Lower lobe of right lung (tissue), 2 donors: ENCODE measurements around the gene ABR. TPM values are rescaled to one million over a fixed set of nuclear protein-coding genes. Genes with fewer than 3 reads are reported as not detected.

ENCODE experiments used
- ATAC-seq, 2 donors: fragments of 200-7000 bp; cut with Tn5 transposase; one replicate each; pipeline ENCODE4 v1.9.1; 2020 to 2022; ENCODE audit warnings: mild to moderate bottlenecking in 2 of 2, moderate library complexity in 2 of 2
- DNase-seq: peaks from one replicate; pipeline ENCODE4 v3.0.0-alpha.2; 2020
- H3K27ac ChIP-seq: fragments of 200-600 bp; one replicate; pipeline ENCODE4 v1.8.0; 2022
- H3K27me3 ChIP-seq: fragments of 200-600 bp; one replicate; pipeline ENCODE4 v1.8.0; 2022; ENCODE audit warnings: low read depth
- H3K36me3 ChIP-seq: fragments of 200-600 bp; one replicate; pipeline ENCODE4 v1.8.0; 2022; ENCODE audit warnings: mild to moderate bottlenecking
- H3K4me1 ChIP-seq: fragments of 200-600 bp; one replicate; pipeline ENCODE4 v1.8.0; 2022
- H3K4me3 ChIP-seq: fragments of 200-600 bp; one replicate; pipeline ENCODE4 v1.8.0; 2022; ENCODE audit warnings: mild to moderate bottlenecking
- H3K9me3 ChIP-seq: fragments of 200-600 bp; one replicate; pipeline ENCODE4 v1.8.0; 2022
- intact Hi-C: fragments of 100-400 bp; cut with DNase I; formaldehyde crosslinking; loops from one replicate; pipeline ENCODE4 v1.11.0; 2022
- total RNA-seq: library from RNA; stranded (reverse); fragmentation: NEBNext Ultra II Directional; extraction: Animal tissue kit (Norgen Biotek cat#: 25700); gene quantifications from one replicate; pipeline ENCODE4 v1.2.1, GENCODE V29; 2021
- TF ChIP-seq, protein P1 (sequence below): fragments of 200-600 bp; IDR thresholded peaks from one replicate; pipeline ENCODE4 v1.8.0; 2022; ENCODE audit warnings: antibody characterized with exemption, mild to moderate bottlenecking
- donor health status: DM: no; HTN: yes; CAD: no; lungs with severe emphysema.

The ABR gene
- total RNA-seq, 1 donor from 2014 or later, result 212 TPM

DNA sequence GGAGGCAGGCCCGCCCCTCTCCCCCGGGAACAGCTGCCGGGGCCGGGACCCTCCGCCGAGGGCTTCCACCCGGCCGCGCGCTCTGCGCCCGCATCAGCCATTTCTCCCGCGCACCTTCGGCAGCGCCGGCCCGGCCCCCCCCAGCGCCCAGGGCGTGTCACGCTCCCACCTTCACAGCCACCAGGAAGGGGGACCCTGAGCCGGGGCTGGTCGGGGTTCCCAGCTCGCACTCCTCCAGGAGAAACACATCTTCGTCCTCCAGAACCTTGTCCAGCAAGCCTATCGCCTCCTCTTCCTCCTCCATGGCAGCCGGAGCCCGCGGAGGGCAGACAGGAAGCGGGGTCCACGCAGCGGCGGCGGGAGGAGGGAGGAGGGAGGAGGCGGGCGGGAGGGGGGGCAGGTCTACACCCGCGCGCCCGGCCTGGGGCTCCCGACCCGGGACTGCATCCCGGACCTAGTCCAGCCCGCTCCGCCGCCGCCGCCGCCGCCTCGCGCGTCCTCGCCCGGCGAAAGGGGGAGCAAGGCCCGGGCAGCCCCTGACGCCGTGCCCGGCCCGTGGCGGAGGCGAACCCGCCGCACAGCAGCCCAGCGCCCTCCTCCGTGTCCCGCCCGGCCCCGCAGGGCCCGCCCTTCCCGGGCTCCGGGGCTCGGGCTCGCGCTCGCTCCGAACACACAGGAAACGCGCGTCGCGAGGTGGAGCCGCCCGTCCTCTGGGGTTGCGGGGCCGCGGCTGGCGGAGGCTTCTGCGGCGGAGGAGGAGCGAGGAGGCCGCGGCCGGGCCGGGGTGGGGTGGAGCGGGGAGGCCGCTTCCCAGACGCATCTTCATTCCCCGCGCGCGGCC is 70.8 kb downstream of the ABR start:
- Histone ChIP-seq H3K27me3 (no peaks in the 10 kb centered on the region), H3K27ac (peak overlapping the region; percentile 89), H3K36me3 (peaks cover 14% of the 10 kb centered on the region), H3K9me3 (no peaks in the 10 kb centered on the region), H3K4me3 (peak overlapping the region; percentile 81), H3K4me1 (peaks cover 58% of the 10 kb centered on the region)
- ATAC-seq (peak; percentile 50 to 69), DNase-seq (peak; percentile 81)
- TF ChIP-seq, protein P1, sequence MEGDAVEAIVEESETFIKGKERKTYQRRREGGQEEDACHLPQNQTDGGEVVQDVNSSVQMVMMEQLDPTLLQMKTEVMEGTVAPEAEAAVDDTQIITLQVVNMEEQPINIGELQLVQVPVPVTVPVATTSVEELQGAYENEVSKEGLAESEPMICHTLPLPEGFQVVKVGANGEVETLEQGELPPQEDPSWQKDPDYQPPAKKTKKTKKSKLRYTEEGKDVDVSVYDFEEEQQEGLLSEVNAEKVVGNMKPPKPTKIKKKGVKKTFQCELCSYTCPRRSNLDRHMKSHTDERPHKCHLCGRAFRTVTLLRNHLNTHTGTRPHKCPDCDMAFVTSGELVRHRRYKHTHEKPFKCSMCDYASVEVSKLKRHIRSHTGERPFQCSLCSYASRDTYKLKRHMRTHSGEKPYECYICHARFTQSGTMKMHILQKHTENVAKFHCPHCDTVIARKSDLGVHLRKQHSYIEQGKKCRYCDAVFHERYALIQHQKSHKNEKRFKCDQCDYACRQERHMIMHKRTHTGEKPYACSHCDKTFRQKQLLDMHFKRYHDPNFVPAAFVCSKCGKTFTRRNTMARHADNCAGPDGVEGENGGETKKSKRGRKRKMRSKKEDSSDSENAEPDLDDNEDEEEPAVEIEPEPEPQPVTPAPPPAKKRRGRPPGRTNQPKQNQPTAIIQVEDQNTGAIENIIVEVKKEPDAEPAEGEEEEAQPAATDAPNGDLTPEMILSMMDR, result no peak
- intact Hi-C loops, result no loop called here

DNA sequence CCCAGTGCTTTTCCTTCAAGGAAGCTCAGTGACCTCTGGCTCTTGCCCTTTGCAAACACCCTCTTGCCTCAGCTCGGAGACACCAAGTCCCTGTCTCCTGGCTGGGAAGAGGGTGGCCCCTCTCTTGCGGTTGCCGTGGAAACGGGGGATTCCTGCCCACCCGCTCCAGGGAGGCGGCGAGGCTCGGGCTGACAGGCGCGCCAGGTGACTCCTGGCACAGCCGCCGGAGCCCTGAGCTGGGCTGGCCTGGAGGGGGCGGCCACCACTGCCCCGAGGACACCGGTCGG is 71.4 kb downstream of the ABR start:
- Histone ChIP-seq H3K27ac (peak overlapping the region; percentile 89), H3K4me1 (peaks cover 58% of the 10 kb centered on the region), H3K9me3 (no peaks in the 10 kb centered on the region), H3K27me3 (no peaks in the 10 kb centered on the region), H3K36me3 (peaks cover 14% of the 10 kb centered on the region), H3K4me3 (peak overlapping the region; percentile 81)
- intact Hi-C loops, result no loop called here
- TF ChIP-seq, protein P1, result no peak
- ATAC-seq (peak; percentile 16 to 25), DNase-seq (no peak)

- TF ChIP-seq, protein P1, result no peak
- Histone ChIP-seq H3K4me1 (peaks cover 58% of the 10 kb centered on the region), H3K4me3 (peak overlapping the region; percentile 81), H3K27ac (peak overlapping the region; percentile 89), H3K9me3 (no peaks in the 10 kb centered on the region), H3K36me3 (peaks cover 14% of the 10 kb centered on the region), H3K27me3 (no peaks in the 10 kb centered on the region)
- DNase-seq, result no peak
- peak in 1 of 2 donors; percentile 1 for ATAC-seq
- intact Hi-C loops, result no loop called here
Measured at GRCh38 chr17:1107777-1108477, 71.9 kb downstream of the ABR start.

DNA sequence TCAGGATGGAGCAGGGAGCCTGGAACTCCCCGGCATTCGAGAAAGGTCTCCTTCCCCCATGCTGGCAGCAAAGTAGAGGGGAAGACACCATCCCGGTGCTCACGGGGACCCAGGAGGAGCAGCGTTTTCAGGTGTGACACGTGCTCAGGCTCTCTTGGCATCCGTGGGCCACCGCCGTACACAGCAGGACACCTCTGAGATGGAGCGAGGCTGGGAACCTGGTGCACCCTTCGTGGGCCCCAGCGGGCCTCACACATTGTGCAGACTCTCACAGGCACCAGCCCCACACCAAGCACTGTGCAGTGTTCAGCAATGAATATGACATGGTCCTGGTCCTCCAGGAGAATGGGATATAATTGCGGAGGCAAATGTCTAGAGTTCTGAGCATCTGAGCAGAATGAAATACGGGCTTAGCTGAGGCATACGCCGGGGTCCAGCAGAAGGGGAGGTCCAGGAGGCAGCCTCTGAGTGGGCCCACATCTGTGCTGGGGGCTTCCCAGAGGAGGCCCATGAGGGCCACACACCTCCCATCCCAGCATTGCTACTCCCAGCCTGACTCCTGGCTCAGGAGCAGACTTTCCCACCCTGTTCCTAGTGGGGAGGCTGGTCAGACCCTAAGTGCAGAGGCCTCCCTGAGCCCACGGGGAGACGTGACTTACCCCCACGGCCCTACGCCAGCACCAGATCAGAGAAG is 72.6 kb downstream of the ABR start:
- no peak for ATAC-seq
- H3K27me3 ChIP-seq, result no peaks in the 10 kb centered on the region
- no peak for DNase-seq
- peaks cover 14% of the 10 kb centered on the region for H3K36me3 ChIP-seq
- intact Hi-C loops, result no loop called here
- TF ChIP-seq, protein P1, result no peak
- H3K4me1 ChIP-seq, result peaks cover 54% of the 10 kb centered on the region
- peak overlapping the region; percentile 89 for H3K27ac ChIP-seq
- no peaks in the 10 kb centered on the region for H3K9me3 ChIP-seq
- H3K4me3 ChIP-seq, result peak overlapping the region; percentile 81

GRCh38 chr17:1104222-1104621 is 75.6 kb downstream of the ABR start:
- H3K4me3 ChIP-seq, result no peak overlapping the region
- peaks cover 27% of the 10 kb centered on the region for H3K4me1 ChIP-seq
- no peaks in the 10 kb centered on the region for H3K9me3 ChIP-seq
- peaks cover 27% of the 10 kb centered on the region for H3K36me3 ChIP-seq
- H3K27ac ChIP-seq, result no peak overlapping the region
- TF ChIP-seq, protein P1, result no peak
- peak in 1 of 2 donors; percentile 17 for ATAC-seq
- intact Hi-C loops, result no loop called here
- no peak for DNase-seq
- no peaks in the 10 kb centered on the region for H3K27me3 ChIP-seq
